ENCODE results near the gene GOLGA6L22.
"Not testable (repeated sequence)": the region's sequence is repeated elsewhere in the genome, so short reads cannot be mapped to it uniquely, and the experiment has no call there.

DNA sequence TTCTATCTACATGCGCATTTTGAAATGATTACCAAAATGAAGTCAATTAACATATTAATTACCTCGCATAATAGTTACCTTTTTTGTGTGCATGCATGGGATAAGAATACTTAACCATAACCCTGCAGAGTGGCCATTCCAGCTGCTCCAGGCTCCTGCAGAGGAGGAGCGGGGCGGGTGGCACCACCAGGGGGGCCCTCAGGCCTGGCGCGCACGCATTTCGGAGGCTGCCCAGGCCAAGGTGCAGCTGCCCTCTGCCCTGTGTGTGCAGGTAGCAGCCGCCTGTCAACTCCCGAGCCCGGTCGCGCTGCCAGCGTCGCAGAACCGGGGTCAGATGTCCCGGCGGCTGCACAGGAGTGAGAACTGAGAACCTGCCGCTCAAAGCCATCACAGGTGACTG, 41.4 kb upstream of the GOLGA6L22 start:
- not testable (repeated sequence) for TF ChIP-seq EZH2 (IDR thresholded peaks at IDR 0.05; ENCODE audit: borderline replicate concordance, low read length)
- TF ChIP-seq, protein P1, sequence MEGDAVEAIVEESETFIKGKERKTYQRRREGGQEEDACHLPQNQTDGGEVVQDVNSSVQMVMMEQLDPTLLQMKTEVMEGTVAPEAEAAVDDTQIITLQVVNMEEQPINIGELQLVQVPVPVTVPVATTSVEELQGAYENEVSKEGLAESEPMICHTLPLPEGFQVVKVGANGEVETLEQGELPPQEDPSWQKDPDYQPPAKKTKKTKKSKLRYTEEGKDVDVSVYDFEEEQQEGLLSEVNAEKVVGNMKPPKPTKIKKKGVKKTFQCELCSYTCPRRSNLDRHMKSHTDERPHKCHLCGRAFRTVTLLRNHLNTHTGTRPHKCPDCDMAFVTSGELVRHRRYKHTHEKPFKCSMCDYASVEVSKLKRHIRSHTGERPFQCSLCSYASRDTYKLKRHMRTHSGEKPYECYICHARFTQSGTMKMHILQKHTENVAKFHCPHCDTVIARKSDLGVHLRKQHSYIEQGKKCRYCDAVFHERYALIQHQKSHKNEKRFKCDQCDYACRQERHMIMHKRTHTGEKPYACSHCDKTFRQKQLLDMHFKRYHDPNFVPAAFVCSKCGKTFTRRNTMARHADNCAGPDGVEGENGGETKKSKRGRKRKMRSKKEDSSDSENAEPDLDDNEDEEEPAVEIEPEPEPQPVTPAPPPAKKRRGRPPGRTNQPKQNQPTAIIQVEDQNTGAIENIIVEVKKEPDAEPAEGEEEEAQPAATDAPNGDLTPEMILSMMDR (conservative IDR thresholded peaks at IDR 0.05 in 1 of 2, IDR thresholded peaks at IDR 0.05 in 1 of 2; ENCODE audit: extremely low read depth in 1 of 2, insufficient read depth in 1 of 2, low read depth in 1 of 2, low read length in 2 of 2) = not testable (repeated sequence)
